K562 (cell line): ENCODE data around the gene TRMT1. TPM values are rescaled to one million over a fixed set of nuclear protein-coding genes. Genes with fewer than 3 reads are reported as not detected.

Source experiments
- ATAC-seq: fragments of 200-7000 bp; cut with Tn5 transposase; 3 replicates; pipeline ENCODE4 v1.9.1; 2020; ENCODE audit warnings: moderate library complexity
- BruUV-seq: library from RNA; stranded (reverse); fragments of 400-500 nt; replicated peaks from 2 replicates; lab custom pipeline; 2021; lab: Mats Ljungman, UMichigan
- CTCF ChIA-PET: fragments of 300-600 bp; formaldehyde crosslinking; extraction: SDS; loops from one replicate; lab custom pipeline; 2021; ENCODE audit warnings: low intra/inter-chr PET ratio; lab: Yijun Ruan, JAX
- POLR2A ChIA-PET: fragments of 300-600, 350-650 bp; sonication (Branson Sonifier 250); formaldehyde crosslinking; extraction: SDS; loops from one replicate; lab custom pipeline; 2021; ENCODE audit warnings: antibody characterized with exemption, inconsistent platforms; lab: Yijun Ruan, JAX
- DNase-seq, 4 experiments: peaks; one replicate each; pipeline versions ENCODE4 v3.0.0 to v3.0.0-alpha.2; 2011 to 2018; ENCODE audit warnings: low spot score in 3 of 4, mixed read lengths in 3 of 4; ENCODE audit errors: extremely low read depth in 1 of 4
- FAIRE-seq: peaks from 2 replicates; lab custom pipeline; 2011; peaks lifted over from hg19 to GRCh38; lab: Jason Lieb, UNC
- H2AFZ ChIP-seq: 2 replicates; pipeline ENCODE4 v1.6.0; 2011; ENCODE audit warnings: low read depth, low read length, control low read depth, inconsistent platforms
- H3K27ac ChIP-seq: fragments of 200-600 bp; 3 replicates; pipeline ENCODE4 v1.8.0; 2011; ENCODE audit warnings: low read depth, mild to moderate bottlenecking, control low read depth, inconsistent platforms, low read length, moderate library complexity, mixed read lengths; ENCODE audit errors: extremely low read depth
- H3K27me3 ChIP-seq, 2 experiments: fragments of 300-600 bp in 1 of 2; 2 replicates in 1 of 2; 3 replicates in 1 of 2; pipeline versions ENCODE4 v1.6.0 to v1.8.0; 2011; ENCODE audit warnings: inconsistent platforms in 2 of 2, low read length in 2 of 2, mild to moderate bottlenecking in 1 of 2, mixed read lengths in 1 of 2, moderate library complexity in 1 of 2; ENCODE audit not compliant: control insufficient read depth in 2 of 2, insufficient read depth in 2 of 2
- H3K36me3 ChIP-seq: fragments of 300-600 bp; 3 replicates; pipeline ENCODE4 v1.8.0; 2011; ENCODE audit warnings: mild to moderate bottlenecking, low read length, inconsistent platforms; ENCODE audit not compliant: control insufficient read depth, insufficient read depth
- H3K4me1 ChIP-seq, 2 experiments: fragments of 200-600 bp in 1 of 2; replicated peaks in 1 of 2; 2 replicates in 1 of 2; 3 replicates in 1 of 2; pipeline versions ENCODE4 v1.5.1 to v1.8.0; 2011; ENCODE audit warnings: inconsistent platforms in 2 of 2, low read length in 2 of 2, mild to moderate bottlenecking in 1 of 2, mixed read lengths in 1 of 2, moderate library complexity in 1 of 2; ENCODE audit not compliant: control insufficient read depth in 2 of 2, insufficient read depth in 2 of 2
- H3K4me2 ChIP-seq: 2 replicates; pipeline ENCODE4 v1.6.1; 2011; ENCODE audit warnings: low read length, control low read depth, inconsistent platforms, mixed read lengths; ENCODE audit not compliant: insufficient read depth
- H3K4me3 ChIP-seq: fragments of 200-600 bp; sonication (generic), shearing (Covaris generic); 2 replicates; pipeline ENCODE4 v1.5.1; 2016; ENCODE audit warnings: control low read depth, inconsistent platforms
- H3K79me2 ChIP-seq: fragments of 200-600 bp; 3 replicates; pipeline ENCODE4 v1.8.0; 2011; ENCODE audit warnings: low read length, inconsistent platforms; ENCODE audit not compliant: control insufficient read depth, insufficient read depth
- H3K9ac ChIP-seq, 2 experiments: 2 replicates each; pipeline versions ENCODE4 v1.6.0 to v1.6.1; 2011; ENCODE audit warnings: low read depth in 2 of 2, low read length in 2 of 2, control low read depth in 1 of 2, inconsistent platforms in 1 of 2, mild to moderate bottlenecking in 1 of 2, mixed read lengths in 1 of 2; ENCODE audit not compliant: insufficient read depth in 1 of 2
- H3K9me1 ChIP-seq: one replicate; pipeline ENCODE4 v1.6.0; 2011; ENCODE audit warnings: inconsistent platforms, mild to moderate bottlenecking, low read length, moderate library complexity; ENCODE audit not compliant: control insufficient read depth, insufficient read depth
- H3K9me3 ChIP-seq: replicated peaks from 2 replicates; pipeline ENCODE4 v1.5.1; 2011; ENCODE audit warnings: low read depth, low read length, inconsistent platforms; ENCODE audit not compliant: control insufficient read depth, insufficient read depth
- H4K20me1 ChIP-seq: replicated peaks from 2 replicates; pipeline ENCODE4 v1.6.1; 2011; ENCODE audit warnings: low read length, inconsistent platforms, mixed read lengths; ENCODE audit not compliant: control insufficient read depth, insufficient read depth
- DMBX1 ChIP-seq: fragments of 250-450 bp; sonication (Bioruptor Pico); IDR thresholded peaks from 2 replicates; pipeline ENCODE4 v1.8.0; 2022; ENCODE audit warnings: inconsistent platforms, mild to moderate bottlenecking, moderate library complexity, borderline replicate concordance
- GATAD2A ChIP-seq: fragments of 450-650 bp; IDR thresholded peaks from 2 replicates; pipeline ENCODE4 v1.6.1; 2017
- GTF2A2 ChIP-seq: IDR thresholded peaks from 2 replicates; pipeline ENCODE4 v1.6.1; 2016; ENCODE audit warnings: mild to moderate bottlenecking, missing genetic modification characterization, missing compliant biosample characterization
- ILF3 ChIP-seq: fragments of 450-650 bp; IDR thresholded peaks from 2 replicates; pipeline ENCODE4 v1.6.1; 2018; ENCODE audit warnings: antibody characterized with exemption, mild to moderate bottlenecking, moderate library complexity, borderline replicate concordance
- KAT7 ChIP-seq: sonication (generic); formaldehyde crosslinking; IDR thresholded peaks from 2 replicates; pipeline ENCODE4 v1.8.0; 2022; ENCODE audit warnings: missing genetic modification reagents, mild to moderate bottlenecking, borderline replicate concordance
- ZKSCAN8 ChIP-seq: fragments of 200-800 bp; sonication (Bioruptor generic); IDR thresholded peaks from 2 replicates; pipeline ENCODE4 v1.6.1; 2016; ENCODE audit warnings: missing genetic modification characterization, missing compliant biosample characterization
- ZNF551 ChIP-seq: fragments of 250-450 bp; sonication (Bioruptor Pico); IDR thresholded peaks from 2 replicates; pipeline ENCODE4 v1.5.0; 2021; ENCODE audit warnings: mild to moderate bottlenecking, moderate library complexity
- WGBS: fragments of 100-300 bp; shearing (Covaris generic); methylation state at CpG from one replicate; pipeline ENCODE4 v1.1.6; 2016; ENCODE audit warnings: low coverage, mixed read lengths; ENCODE audit not compliant: insufficient coverage; ENCODE audit errors: missing lambda C conversion rate; 5-methylcytosine and 5-hydroxymethylcytosine counted together
- in situ Hi-C: fragments of 300-500 bp; cut with MboI; formaldehyde crosslinking; loops from 4 replicates; pipeline ENCODE4 v1.15.0; 2018; ENCODE audit warnings: inconsistent platforms, mixed read lengths
- intact Hi-C: fragments of 100-400 bp; cut with micrococcal nuclease; formaldehyde crosslinking; loops from 2 replicates; pipeline ENCODE4 v1.14.2; 2022
- polyA plus RNA-seq, 8 experiments: library from polyadenylated mRNA; depleted of rRNA in 4 of 8; stranded (reverse) in 5 of 8; unstranded in 3 of 8; fragments of >200 nt; fragmentation: Nextera tagmentation in 2 of 8; fragmentation: Illumina TruSeq in 1 of 8; extraction: Ambion mirVana in 2 of 8; extraction: Trizol in 1 of 8; gene quantifications; 2 replicates each; pipeline versions ENCODE4 v1.2.1 to v1.2.3, GENCODE V29; 2011 to 2014; ENCODE audit warnings: inconsistent platforms in 1 of 8, missing spikeins in 1 of 8
- total RNA-seq, 7 experiments: library from RNA; depleted of rRNA in 6 of 7; stranded (reverse); fragments of >200 nt in 6 of 7; fragmentation: Illumina TruSeq in 2 of 7; extraction: Trizol in 2 of 7; gene quantifications; 2 replicates each; pipeline versions ENCODE4 v1.2.1 to v1.2.3, GENCODE V29; 2011 to 2021; ENCODE audit warnings: low replicate concordance in 1 of 7
- TF ChIP-seq, protein P1 (sequence below): sonication (generic); formaldehyde crosslinking; IDR thresholded peaks from 2 replicates; pipeline ENCODE4 v1.4.0; 2020; ENCODE audit warnings: mild to moderate bottlenecking, missing genetic modification reagents
- TF ChIP-seq, protein P2 (sequence below), 3 experiments: IDR thresholded peaks in 2 of 3; conservative IDR thresholded peaks in 1 of 3; 2 replicates each; pipeline ENCODE4 v1.5.1; 2011 to 2012; ENCODE audit warnings: low read length in 3 of 3, mild to moderate bottlenecking in 3 of 3, control low read depth in 2 of 3, improper control_type of control experiment in 1 of 3, inconsistent platforms in 1 of 3, low read depth in 1 of 3, mixed read lengths in 1 of 3, moderate library complexity in 1 of 3; ENCODE audit not compliant: insufficient read depth in 2 of 3
- TF ChIP-seq, protein P3 (sequence below): fragments of 450-650 bp; formaldehyde crosslinking; IDR thresholded peaks from 2 replicates; pipeline ENCODE4 v1.4.0; 2020; ENCODE audit warnings: mild to moderate bottlenecking
- TF ChIP-seq, protein P4 (sequence below), 2 experiments: fragments of 450-650 bp; IDR thresholded peaks; 2 replicates each; pipeline ENCODE4 v1.6.1; 2018; ENCODE audit warnings: mild to moderate bottlenecking in 2 of 2, low read depth in 1 of 2; ENCODE audit not compliant: partially characterized antibody in 2 of 2

Gene TRMT1
- total and polyA plus RNA-seq, 9 of the 15 experiments (the other 6 are each of a cell fraction or from before 2014, with no cell fraction given): 5.8 to 158 (median 54.3) TPM

DNA sequence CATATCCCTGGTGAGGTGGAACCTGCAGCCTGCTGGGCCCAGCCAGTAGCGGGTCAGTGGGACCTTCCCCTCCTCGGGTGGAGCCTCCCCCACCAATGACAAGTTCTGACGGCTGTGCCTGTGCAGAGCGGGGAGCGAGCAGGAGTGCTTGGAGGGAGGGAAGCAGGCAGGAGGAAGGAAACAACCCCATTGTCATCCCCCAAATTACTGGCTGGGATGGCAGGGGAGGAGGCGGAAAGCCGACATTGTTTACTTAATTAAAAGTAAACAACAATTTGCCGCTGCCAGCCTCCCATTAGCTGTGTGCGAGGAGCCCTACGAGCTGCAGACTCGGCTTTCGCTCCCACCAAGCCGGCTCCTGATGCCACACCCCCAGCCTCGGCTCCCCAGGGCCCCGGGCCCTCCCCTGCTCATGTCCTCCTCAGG is 59.4 kb downstream of the TRMT1 start (continued):
- TF ChIP-seq GTF2A2 (no peak), ZNF551 (CRISPR knock-in tag) (no peak), DMBX1 (no peak), ZKSCAN8 (CRISPR knock-in tag) (no peak)
- TF ChIP-seq, protein P1, sequence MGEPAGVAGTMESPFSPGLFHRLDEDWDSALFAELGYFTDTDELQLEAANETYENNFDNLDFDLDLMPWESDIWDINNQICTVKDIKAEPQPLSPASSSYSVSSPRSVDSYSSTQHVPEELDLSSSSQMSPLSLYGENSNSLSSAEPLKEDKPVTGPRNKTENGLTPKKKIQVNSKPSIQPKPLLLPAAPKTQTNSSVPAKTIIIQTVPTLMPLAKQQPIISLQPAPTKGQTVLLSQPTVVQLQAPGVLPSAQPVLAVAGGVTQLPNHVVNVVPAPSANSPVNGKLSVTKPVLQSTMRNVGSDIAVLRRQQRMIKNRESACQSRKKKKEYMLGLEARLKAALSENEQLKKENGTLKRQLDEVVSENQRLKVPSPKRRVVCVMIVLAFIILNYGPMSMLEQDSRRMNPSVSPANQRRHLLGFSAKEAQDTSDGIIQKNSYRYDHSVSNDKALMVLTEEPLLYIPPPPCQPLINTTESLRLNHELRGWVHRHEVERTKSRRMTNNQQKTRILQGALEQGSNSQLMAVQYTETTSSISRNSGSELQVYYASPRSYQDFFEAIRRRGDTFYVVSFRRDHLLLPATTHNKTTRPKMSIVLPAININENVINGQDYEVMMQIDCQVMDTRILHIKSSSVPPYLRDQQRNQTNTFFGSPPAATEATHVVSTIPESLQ (CRISPR knock-in tag): no peak

DNA sequence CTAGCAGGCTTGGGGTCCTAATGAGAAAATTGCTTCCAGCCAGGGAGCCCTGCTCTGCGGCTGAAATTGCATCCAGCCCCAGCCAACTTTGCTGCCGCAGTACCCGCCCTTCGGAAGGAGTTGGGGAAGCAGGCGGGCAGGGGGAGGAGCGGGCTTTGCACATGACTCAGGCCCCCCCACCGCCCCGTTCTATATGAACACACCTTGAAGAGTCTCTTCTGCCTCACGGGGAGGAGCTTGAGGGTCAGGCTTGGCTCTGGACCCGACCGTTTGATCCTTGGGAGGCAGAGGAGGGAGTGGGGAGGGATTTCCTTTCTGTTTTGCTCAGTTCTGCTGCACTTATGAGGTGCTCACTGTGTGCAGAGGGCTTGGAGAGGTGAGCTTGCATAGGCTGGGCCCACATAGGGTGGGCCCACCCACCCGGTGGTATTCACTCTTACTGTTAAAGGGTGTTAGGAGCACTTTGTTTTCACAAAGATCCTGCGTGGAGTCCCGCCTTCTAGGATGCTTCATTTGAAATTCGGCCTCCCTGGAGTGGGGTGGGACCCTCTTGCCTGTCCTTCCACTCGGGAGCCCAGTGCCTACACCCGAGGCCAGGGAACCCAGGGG is 60.4 kb downstream of the TRMT1 start:
- intact Hi-C loops (no loop called here), in situ Hi-C loops (no loop called here)
- Histone ChIP-seq H3K27ac (no peak overlapping the region), H3K4me3 (no peak overlapping the region), H3K9ac (peak overlapping the region in 1 of 2 experiments; percentile 50; a peak in 1 of 4 replicates), H3K27me3 (no peaks in the 10 kb centered on the region), H3K79me2 (peaks cover 11% of the 10 kb centered on the region; the same call in 2 of the 3 replicates), H3K4me2 (no peak overlapping the region), H4K20me1 (peaks cover 49% of the 10 kb centered on the region), H3K9me1 (peaks cover 6% of the 10 kb centered on the region), H3K4me1 (peaks cover 15 to 60% of the 10 kb centered on the region in 2 experiments), H2AFZ (no peak overlapping the region), H3K9me3 (no peaks in the 10 kb centered on the region), H3K36me3 (no peaks in the 10 kb centered on the region)
- 68% methylated on average over 16 of the region's 17 CpGs for WGBS
- DNase-seq: no peak
- FAIRE-seq: no peak
- ChIA-PET POLR2A (interaction anchor here (1.6 kb wide), 1 partner anchor 12 kb away, joined by 11 read pairs; no protein-coding TSS in a partner anchor), CTCF (no interaction called here)
- no TSS peak for BruUV-seq
- no peak for ATAC-seq
- TF ChIP-seq, protein P2, sequence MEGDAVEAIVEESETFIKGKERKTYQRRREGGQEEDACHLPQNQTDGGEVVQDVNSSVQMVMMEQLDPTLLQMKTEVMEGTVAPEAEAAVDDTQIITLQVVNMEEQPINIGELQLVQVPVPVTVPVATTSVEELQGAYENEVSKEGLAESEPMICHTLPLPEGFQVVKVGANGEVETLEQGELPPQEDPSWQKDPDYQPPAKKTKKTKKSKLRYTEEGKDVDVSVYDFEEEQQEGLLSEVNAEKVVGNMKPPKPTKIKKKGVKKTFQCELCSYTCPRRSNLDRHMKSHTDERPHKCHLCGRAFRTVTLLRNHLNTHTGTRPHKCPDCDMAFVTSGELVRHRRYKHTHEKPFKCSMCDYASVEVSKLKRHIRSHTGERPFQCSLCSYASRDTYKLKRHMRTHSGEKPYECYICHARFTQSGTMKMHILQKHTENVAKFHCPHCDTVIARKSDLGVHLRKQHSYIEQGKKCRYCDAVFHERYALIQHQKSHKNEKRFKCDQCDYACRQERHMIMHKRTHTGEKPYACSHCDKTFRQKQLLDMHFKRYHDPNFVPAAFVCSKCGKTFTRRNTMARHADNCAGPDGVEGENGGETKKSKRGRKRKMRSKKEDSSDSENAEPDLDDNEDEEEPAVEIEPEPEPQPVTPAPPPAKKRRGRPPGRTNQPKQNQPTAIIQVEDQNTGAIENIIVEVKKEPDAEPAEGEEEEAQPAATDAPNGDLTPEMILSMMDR (IDR thresholded peaks at IDR 0.05 in 2 of 3, conservative IDR thresholded peaks at IDR 0.05 in 1 of 3; ENCODE audit: insufficient read depth in 2 of 3, low read depth in 1 of 3, low read length in 3 of 3): no peak
- TF ChIP-seq, protein P3, sequence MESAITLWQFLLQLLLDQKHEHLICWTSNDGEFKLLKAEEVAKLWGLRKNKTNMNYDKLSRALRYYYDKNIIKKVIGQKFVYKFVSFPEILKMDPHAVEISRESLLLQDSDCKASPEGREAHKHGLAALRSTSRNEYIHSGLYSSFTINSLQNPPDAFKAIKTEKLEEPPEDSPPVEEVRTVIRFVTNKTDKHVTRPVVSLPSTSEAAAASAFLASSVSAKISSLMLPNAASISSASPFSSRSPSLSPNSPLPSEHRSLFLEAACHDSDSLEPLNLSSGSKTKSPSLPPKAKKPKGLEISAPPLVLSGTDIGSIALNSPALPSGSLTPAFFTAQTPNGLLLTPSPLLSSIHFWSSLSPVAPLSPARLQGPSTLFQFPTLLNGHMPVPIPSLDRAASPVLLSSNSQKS: no peak
- no peak for TF ChIP-seq GATAD2A
- TF ChIP-seq, protein P4, sequence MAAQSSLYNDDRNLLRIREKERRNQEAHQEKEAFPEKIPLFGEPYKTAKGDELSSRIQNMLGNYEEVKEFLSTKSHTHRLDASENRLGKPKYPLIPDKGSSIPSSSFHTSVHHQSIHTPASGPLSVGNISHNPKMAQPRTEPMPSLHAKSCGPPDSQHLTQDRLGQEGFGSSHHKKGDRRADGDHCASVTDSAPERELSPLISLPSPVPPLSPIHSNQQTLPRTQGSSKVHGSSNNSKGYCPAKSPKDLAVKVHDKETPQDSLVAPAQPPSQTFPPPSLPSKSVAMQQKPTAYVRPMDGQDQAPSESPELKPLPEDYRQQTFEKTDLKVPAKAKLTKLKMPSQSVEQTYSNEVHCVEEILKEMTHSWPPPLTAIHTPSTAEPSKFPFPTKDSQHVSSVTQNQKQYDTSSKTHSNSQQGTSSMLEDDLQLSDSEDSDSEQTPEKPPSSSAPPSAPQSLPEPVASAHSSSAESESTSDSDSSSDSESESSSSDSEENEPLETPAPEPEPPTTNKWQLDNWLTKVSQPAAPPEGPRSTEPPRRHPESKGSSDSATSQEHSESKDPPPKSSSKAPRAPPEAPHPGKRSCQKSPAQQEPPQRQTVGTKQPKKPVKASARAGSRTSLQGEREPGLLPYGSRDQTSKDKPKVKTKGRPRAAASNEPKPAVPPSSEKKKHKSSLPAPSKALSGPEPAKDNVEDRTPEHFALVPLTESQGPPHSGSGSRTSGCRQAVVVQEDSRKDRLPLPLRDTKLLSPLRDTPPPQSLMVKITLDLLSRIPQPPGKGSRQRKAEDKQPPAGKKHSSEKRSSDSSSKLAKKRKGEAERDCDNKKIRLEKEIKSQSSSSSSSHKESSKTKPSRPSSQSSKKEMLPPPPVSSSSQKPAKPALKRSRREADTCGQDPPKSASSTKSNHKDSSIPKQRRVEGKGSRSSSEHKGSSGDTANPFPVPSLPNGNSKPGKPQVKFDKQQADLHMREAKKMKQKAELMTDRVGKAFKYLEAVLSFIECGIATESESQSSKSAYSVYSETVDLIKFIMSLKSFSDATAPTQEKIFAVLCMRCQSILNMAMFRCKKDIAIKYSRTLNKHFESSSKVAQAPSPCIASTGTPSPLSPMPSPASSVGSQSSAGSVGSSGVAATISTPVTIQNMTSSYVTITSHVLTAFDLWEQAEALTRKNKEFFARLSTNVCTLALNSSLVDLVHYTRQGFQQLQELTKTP (IDR thresholded peaks at IDR 0.05; ENCODE audit: low read depth in 1 of 2, partially characterized antibody in 2 of 2): no peak
- no peak for TF ChIP-seq ILF3
- no peak for TF ChIP-seq KAT7 (CRISPR knock-in tag)
